ENCODE data around the gene CC2D1B. TPM values are rescaled to one million over a fixed set of nuclear protein-coding genes. Genes with fewer than 3 reads are reported as not detected.

The CC2D1B gene
- total RNA-seq, 4 donors from 2014 or later: 9.5 to 39.4 (median 19.5) TPM

GRCh38 chr1:52404116-52404974 lies 38.3 kb upstream of the CC2D1B start, which contains the start of the genes ORC1 and PRPF38A:
TSS of gene ORC1 (minus strand) at chr1:52404423. CDS start at chr1:52402223, 2,200 bp downstream.
TSS of gene PRPF38A (plus strand) at chr1:52404602. CDS start at chr1:52404750, 148 bp downstream.
- H3K36me3 ChIP-seq: no peaks in the 10 kb centered on the region
- peak in 1 of 2 donors; percentile 51 for TF ChIP-seq POLR2A (IDR thresholded peaks at IDR 0.05)
- peak in 3 of 4 experiments; percentile 15 to 36 (median 33) for TF ChIP-seq CTCF (IDR thresholded peaks at IDR 0.05)
- DNase-seq: peak; percentile 96 to 98
- peak within 1 kb of the TSS; percentile 87 to 91 for H3K4me3 ChIP-seq
- intact Hi-C loops (cut with DNase I; ENCODE audit: low total_unique reads): no loop called here
- H3K27me3 ChIP-seq: no peaks in the 10 kb centered on the region
- H3K4me1 ChIP-seq: peaks cover 0 to 6% of the 10 kb centered on the region in 2 donors
- H3K27ac ChIP-seq: peak within 1 kb of the TSS; percentile 90 to 91
- H3K9me3 ChIP-seq: no peaks in the 10 kb centered on the region

- peak overlapping the region; percentile 87 to 91 for H3K4me3 ChIP-seq
- no peaks in the 10 kb centered on the region for H3K36me3 ChIP-seq
- no peaks in the 10 kb centered on the region for H3K27me3 ChIP-seq
- no peak for DNase-seq
- H3K9me3 ChIP-seq: no peaks in the 10 kb centered on the region
- H3K27ac ChIP-seq: peak overlapping the region; percentile 90 to 91
- intact Hi-C loops (cut with DNase I; ENCODE audit: low total_unique reads): no loop called here
- TF ChIP-seq CTCF (IDR thresholded peaks at IDR 0.05) (no peak), POLR2A (IDR thresholded peaks at IDR 0.05) (no peak)
- peaks cover 0 to 6% of the 10 kb centered on the region in 2 donors for H3K4me1 ChIP-seq
These were observed 37.6 kb upstream of the CC2D1B start for GRCh38 chr1:52403566-52404115.

- TF ChIP-seq CTCF (IDR thresholded peaks at IDR 0.05) (no peak), POLR2A (IDR thresholded peaks at IDR 0.05) (no peak)
- Histone ChIP-seq H3K4me3 (no peak overlapping the region), H3K27ac (no peak overlapping the region), H3K27me3 (no peaks in the 10 kb centered on the region), H3K4me1 (peaks cover 0 to 6% of the 10 kb centered on the region in 2 donors), H3K9me3 (no peaks in the 10 kb centered on the region), H3K36me3 (no peaks in the 10 kb centered on the region)
- no peak for DNase-seq
- intact Hi-C loops (cut with DNase I; ENCODE audit: low total_unique reads): no loop called here
These were observed 36.8 kb upstream of the CC2D1B start for GRCh38 chr1:52402860-52403240.

- DNase-seq: no peak
- no peak overlapping the region for H3K4me3 ChIP-seq
- peaks cover 0 to 6% of the 10 kb centered on the region in 2 donors for H3K4me1 ChIP-seq
- TF ChIP-seq POLR2A (IDR thresholded peaks at IDR 0.05) (no peak), CTCF (IDR thresholded peaks at IDR 0.05) (no peak)
- H3K36me3 ChIP-seq: no peaks in the 10 kb centered on the region
- H3K27ac ChIP-seq: no peak overlapping the region
- intact Hi-C loops (cut with DNase I; ENCODE audit: low total_unique reads): no loop called here
- no peaks in the 10 kb centered on the region for H3K27me3 ChIP-seq
- H3K9me3 ChIP-seq: no peaks in the 10 kb centered on the region
These were observed 34.1 kb upstream of the CC2D1B start for GRCh38 chr1:52400131-52400530.

- Histone ChIP-seq H3K27me3 (no peaks in the 10 kb centered on the region), H3K27ac (no peak overlapping the region), H3K36me3 (no peaks in the 10 kb centered on the region), H3K4me3 (no peak overlapping the region), H3K9me3 (no peaks in the 10 kb centered on the region), H3K4me1 (peaks cover 0 to 6% of the 10 kb centered on the region in 2 donors)
- TF ChIP-seq CTCF (IDR thresholded peaks at IDR 0.05) (no peak), POLR2A (IDR thresholded peaks at IDR 0.05) (no peak)
- DNase-seq: no peak
- intact Hi-C loops (cut with DNase I; ENCODE audit: low total_unique reads): no loop called here
These were observed 33.6 kb upstream of the CC2D1B start for GRCh38 chr1:52399629-52400028.
